Effector memory CD8-positive, alpha-beta T cell (primary cell): ENCODE results near the gene EHD1.
A peak's percentile ranks its signal among the peaks of the same experiment; 100 is the strongest.
"Not testable (repeated sequence)": the region's sequence is repeated elsewhere in the genome, so short reads cannot be mapped to it uniquely, and the experiment has no call there.

Experiments used
- ATAC-seq: fragments of 150-1000 bp; cut with Tn5 transposase; replicated peaks from 2 replicates; pipeline ENCODE4 v1.10.0; 2021; ENCODE audit warnings: mild to moderate bottlenecking, moderate library complexity
- DNase-seq, 3 experiments: peaks; one replicate each; pipeline ENCODE4 v3.0.0; 2021
- H3K27ac Mint-ChIP-seq, 2 donors: one replicate each; pipeline ENCODE4 v1.8.0; 2022; ENCODE audit warnings: mild to moderate bottlenecking in 2 of 2, mixed read lengths in 2 of 2, moderate library complexity in 2 of 2
- H3K27me3 Mint-ChIP-seq, 2 donors: one replicate each; pipeline ENCODE4 v1.8.0; 2022; ENCODE audit warnings: mixed read lengths in 2 of 2
- H3K36me3 Mint-ChIP-seq: one replicate; pipeline ENCODE4 v1.8.0; 2022; ENCODE audit warnings: mild to moderate bottlenecking, moderate library complexity, mixed read lengths; ENCODE audit not compliant: insufficient read depth
- H3K4me1 Mint-ChIP-seq, 2 donors: one replicate each; pipeline ENCODE4 v1.8.0; 2022; ENCODE audit warnings: low read depth in 2 of 2, mixed read lengths in 2 of 2
- H3K4me3 Mint-ChIP-seq, 2 donors: one replicate each; pipeline ENCODE4 v1.8.0; 2022; ENCODE audit warnings: mild to moderate bottlenecking in 2 of 2, mixed read lengths in 2 of 2, moderate library complexity in 2 of 2
- H3K9me3 Mint-ChIP-seq, 2 donors: one replicate each; pipeline ENCODE4 v1.8.0; 2022; ENCODE audit warnings: mixed read lengths in 2 of 2

Gene EHD1

GRCh38 chr11:64832467-64833197 lies 45.8 kb downstream of the EHD1 start:
- Mint-ChIP-seq H3K4me1 (peaks cover 0 to 3% of the 10 kb centered on the region in 2 donors), H3K27ac (no peak overlapping the region), H3K27me3 (no peaks in the 10 kb centered on the region), H3K36me3 (peaks cover 11% of the 10 kb centered on the region), H3K9me3 (no peaks in the 10 kb centered on the region), H3K4me3 (no peak overlapping the region)
- DNase-seq (no peak), ATAC-seq (no peak)

- Mint-ChIP-seq H3K36me3 (peaks cover 14% of the 10 kb centered on the region), H3K27me3 (no peaks in the 10 kb centered on the region), H3K9me3 (no peaks in the 10 kb centered on the region), H3K4me1 (no peaks in the 10 kb centered on the region), H3K27ac (no peak overlapping the region), H3K4me3 (no peak overlapping the region)
- DNase-seq, result no peak
- no peak for ATAC-seq
These were observed 47.0 kb downstream of the EHD1 start for GRCh38 chr11:64831411-64831891.

GRCh38 chr11:64829536-64830251 lies 48.7 kb downstream of the EHD1 start:
- Mint-ChIP-seq H3K9me3 (no peaks in the 10 kb centered on the region), H3K36me3 (peaks cover 10% of the 10 kb centered on the region)

GRCh38 chr11:64827451-64827839 lies 51.0 kb downstream of the EHD1 start:
- no peaks in the 10 kb centered on the region for H3K4me1 Mint-ChIP-seq
- H3K4me3 Mint-ChIP-seq, result no peak overlapping the region
- no peak overlapping the region for H3K27ac Mint-ChIP-seq
- ATAC-seq, result no peak
- DNase-seq, result no peak
- H3K9me3 Mint-ChIP-seq, result no peaks in the 10 kb centered on the region
- peaks cover 10% of the 10 kb centered on the region for H3K36me3 Mint-ChIP-seq
- H3K27me3 Mint-ChIP-seq, result no peaks in the 10 kb centered on the region

More at GRCh38 chr11:64829536-64830251, 48.7 kb downstream of the EHD1 start:
- DNase-seq (no peak), ATAC-seq (no peak)
- Mint-ChIP-seq H3K27me3 (no peaks in the 10 kb centered on the region), H3K4me3 (no peak overlapping the region), H3K27ac (no peak overlapping the region), H3K4me1 (no peaks in the 10 kb centered on the region)

- Mint-ChIP-seq H3K27ac (no peak overlapping the region), H3K9me3 (no peaks in the 10 kb centered on the region), H3K4me3 (no peak overlapping the region), H3K4me1 (no peaks in the 10 kb centered on the region), H3K36me3 (peaks cover 10% of the 10 kb centered on the region), H3K27me3 (no peaks in the 10 kb centered on the region)
- ATAC-seq (no peak), DNase-seq (no peak)
These were observed 51.6 kb downstream of the EHD1 start for GRCh38 chr11:64826578-64827450.

- Mint-ChIP-seq H3K36me3 (peaks cover 10% of the 10 kb centered on the region), H3K9me3 (no peaks in the 10 kb centered on the region), H3K27ac (no peak overlapping the region), H3K4me1 (no peaks in the 10 kb centered on the region), H3K4me3 (no peak overlapping the region), H3K27me3 (no peaks in the 10 kb centered on the region)
- ATAC-seq (no peak), DNase-seq (no peak)
These were observed 52.4 kb downstream of the EHD1 start for GRCh38 chr11:64826062-64826461.

- H3K27ac Mint-ChIP-seq, result no peak overlapping the region
- no peak for DNase-seq
These were observed 54.8 kb downstream of the EHD1 start for GRCh38 chr11:64823568-64824119.

GRCh38 chr11:64817476-64817875 lies 60.9 kb downstream of the EHD1 start:
- Mint-ChIP-seq H3K36me3 (peaks cover 5% of the 10 kb centered on the region), H3K4me1 (no peaks in the 10 kb centered on the region), H3K4me3 (no peak overlapping the region), H3K27ac (no peak overlapping the region), H3K27me3 (no peaks in the 10 kb centered on the region), H3K9me3 (no peaks in the 10 kb centered on the region)
- no peak for DNase-seq
- no peak for ATAC-seq

More at GRCh38 chr11:64823568-64824119, 54.8 kb downstream of the EHD1 start:
- Mint-ChIP-seq H3K4me1 (no peaks in the 10 kb centered on the region), H3K4me3 (no peak overlapping the region), H3K9me3 (no peaks in the 10 kb centered on the region), H3K27me3 (no peaks in the 10 kb centered on the region), H3K36me3 (peaks cover 10% of the 10 kb centered on the region)
- ATAC-seq, result no peak

GRCh38 chr11:64815433-64815832 lies 63.0 kb downstream of the EHD1 start:
- not testable (repeated sequence) for H3K9me3 Mint-ChIP-seq, H3K4me1 Mint-ChIP-seq, H3K27ac Mint-ChIP-seq, H3K27me3 Mint-ChIP-seq, H3K4me3 Mint-ChIP-seq, H3K36me3 Mint-ChIP-seq, DNase-seq, ATAC-seq

- ATAC-seq, result no peak
These were observed 63.7 kb downstream of the EHD1 start for GRCh38 chr11:64814712-64815187.

GRCh38 chr11:64813826-64814225 lies 64.6 kb downstream of the EHD1 start:
- Mint-ChIP-seq H3K4me1 (peaks cover 11 to 18% of the 10 kb centered on the region in 2 donors), H3K36me3 (peaks cover 5% of the 10 kb centered on the region), H3K9me3 (no peaks in the 10 kb centered on the region), H3K27me3 (no peaks in the 10 kb centered on the region), H3K4me3 (no peak overlapping the region), H3K27ac (no peak overlapping the region)
- DNase-seq (no peak), ATAC-seq (no peak)

More at GRCh38 chr11:64814712-64815187, 63.7 kb downstream of the EHD1 start:
- H3K9me3 Mint-ChIP-seq, result no peaks in the 10 kb centered on the region
- no peak overlapping the region for H3K4me3 Mint-ChIP-seq
- peaks cover 4 to 12% of the 10 kb centered on the region in 2 donors for H3K4me1 Mint-ChIP-seq
- no peaks in the 10 kb centered on the region for H3K27me3 Mint-ChIP-seq
- H3K27ac Mint-ChIP-seq, result no peak overlapping the region
- peaks cover 5% of the 10 kb centered on the region for H3K36me3 Mint-ChIP-seq
- no peak for DNase-seq

GRCh38 chr11:64810891-64811272 lies 67.5 kb downstream of the EHD1 start:
- Mint-ChIP-seq H3K27ac (peak overlapping the region; percentile 93 to 94), H3K4me3 (peak overlapping the region; percentile 96 to 98), H3K9me3 (no peaks in the 10 kb centered on the region), H3K36me3 (peaks cover 7% of the 10 kb centered on the region), H3K4me1 (peaks cover 12 to 31% of the 10 kb centered on the region in 2 donors), H3K27me3 (no peaks in the 10 kb centered on the region)
- peak in 2 of 3 experiments; percentile 48 to 56 for DNase-seq
- peak; percentile 80 for ATAC-seq
